ENCODE measurements around the gene PARD6B. TPM values are rescaled to one million over a fixed set of nuclear protein-coding genes. Genes with fewer than 3 reads are reported as not detected.
A peak's percentile ranks its signal among the peaks of the same experiment; 100 is the strongest.

The PARD6B gene, protein sequence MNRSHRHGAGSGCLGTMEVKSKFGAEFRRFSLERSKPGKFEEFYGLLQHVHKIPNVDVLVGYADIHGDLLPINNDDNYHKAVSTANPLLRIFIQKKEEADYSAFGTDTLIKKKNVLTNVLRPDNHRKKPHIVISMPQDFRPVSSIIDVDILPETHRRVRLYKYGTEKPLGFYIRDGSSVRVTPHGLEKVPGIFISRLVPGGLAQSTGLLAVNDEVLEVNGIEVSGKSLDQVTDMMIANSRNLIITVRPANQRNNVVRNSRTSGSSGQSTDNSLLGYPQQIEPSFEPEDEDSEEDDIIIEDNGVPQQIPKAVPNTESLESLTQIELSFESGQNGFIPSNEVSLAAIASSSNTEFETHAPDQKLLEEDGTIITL
- under 1 TPM; 0.24 to 0.68 (median 0.51) TPM for total RNA-seq (2021; fragmentation: NEBNext Ultra II Directional; extraction: Animal tissue kit (Norgen Biotek cat#: 25700))
- long read RNA-seq, partial matches to known transcripts, result 0 of 1 reads
- long read RNA-seq, other reads (novel, unspliced or antisense), result 1 of 1 reads

DNA sequence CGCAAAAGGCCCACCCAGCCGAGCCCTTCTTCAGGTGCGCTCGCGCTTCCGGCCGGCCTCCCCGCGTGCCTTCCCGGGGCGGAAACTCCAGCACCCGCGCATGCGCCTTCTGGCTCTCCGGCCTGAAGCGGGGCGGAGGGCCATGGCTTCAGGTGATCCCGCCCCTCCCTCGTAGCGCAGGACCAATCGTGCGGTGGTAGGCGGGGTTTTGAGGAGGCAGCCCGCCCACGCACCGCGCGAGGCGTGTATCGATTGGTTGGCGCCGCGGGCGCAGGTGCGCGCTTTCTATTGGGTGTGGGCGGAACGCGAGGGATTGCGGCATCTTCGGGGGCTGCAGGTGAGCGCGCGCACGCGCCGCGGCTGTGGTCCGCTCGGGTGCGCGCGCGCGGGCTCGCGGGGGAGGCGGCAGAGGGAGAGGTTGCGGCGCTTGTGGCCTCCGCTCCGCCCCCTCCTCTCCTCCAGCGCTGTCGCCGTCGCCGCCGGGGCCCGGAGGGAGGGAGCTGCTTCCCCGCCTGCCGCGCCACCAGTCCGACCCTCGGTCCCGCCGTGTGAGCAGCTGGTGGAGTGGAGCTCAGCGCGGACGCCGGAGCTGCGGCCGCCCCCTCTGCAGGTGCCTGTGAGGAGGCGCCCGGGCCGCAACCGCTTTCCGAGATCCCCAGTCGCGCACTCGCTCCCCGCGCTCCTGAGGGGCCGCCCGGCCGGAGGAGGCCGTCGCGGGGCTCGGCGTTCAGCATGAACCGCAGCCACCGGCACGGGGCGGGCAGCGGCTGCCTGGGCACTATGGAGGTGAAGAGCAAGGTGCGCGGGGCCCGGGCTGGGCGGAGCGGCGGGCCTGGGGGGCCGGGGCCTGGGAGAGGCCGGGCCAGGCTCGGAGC lies at the start of gene PARD6B:
Gene PARD6B (plus strand): TSS at position 526 of the 875 bp plus-strand sequence. CDS start 207 bp downstream, at position 733.
- TF ChIP-seq, protein P1, sequence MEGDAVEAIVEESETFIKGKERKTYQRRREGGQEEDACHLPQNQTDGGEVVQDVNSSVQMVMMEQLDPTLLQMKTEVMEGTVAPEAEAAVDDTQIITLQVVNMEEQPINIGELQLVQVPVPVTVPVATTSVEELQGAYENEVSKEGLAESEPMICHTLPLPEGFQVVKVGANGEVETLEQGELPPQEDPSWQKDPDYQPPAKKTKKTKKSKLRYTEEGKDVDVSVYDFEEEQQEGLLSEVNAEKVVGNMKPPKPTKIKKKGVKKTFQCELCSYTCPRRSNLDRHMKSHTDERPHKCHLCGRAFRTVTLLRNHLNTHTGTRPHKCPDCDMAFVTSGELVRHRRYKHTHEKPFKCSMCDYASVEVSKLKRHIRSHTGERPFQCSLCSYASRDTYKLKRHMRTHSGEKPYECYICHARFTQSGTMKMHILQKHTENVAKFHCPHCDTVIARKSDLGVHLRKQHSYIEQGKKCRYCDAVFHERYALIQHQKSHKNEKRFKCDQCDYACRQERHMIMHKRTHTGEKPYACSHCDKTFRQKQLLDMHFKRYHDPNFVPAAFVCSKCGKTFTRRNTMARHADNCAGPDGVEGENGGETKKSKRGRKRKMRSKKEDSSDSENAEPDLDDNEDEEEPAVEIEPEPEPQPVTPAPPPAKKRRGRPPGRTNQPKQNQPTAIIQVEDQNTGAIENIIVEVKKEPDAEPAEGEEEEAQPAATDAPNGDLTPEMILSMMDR (IDR thresholded peaks at IDR 0.05), result no peak
- Mint-ChIP-seq H3K36me3 (ENCODE audit: low read depth) (no peaks in the 10 kb centered on the region), H3K4me3 (peak within 1 kb of the TSS; percentile 87), H3K9me3 (no peaks in the 10 kb centered on the region), H3K27me3 (ENCODE audit: insufficient read depth) (no peaks in the 10 kb centered on the region; the same call in 1 of the 2 replicates), H3K27ac (peak within 1 kb of the TSS; percentile 86), H3K4me1 (ENCODE audit: low read depth) (peaks cover 44% of the 10 kb centered on the region)
- DNase-seq, result peak; percentile 91

DNA sequence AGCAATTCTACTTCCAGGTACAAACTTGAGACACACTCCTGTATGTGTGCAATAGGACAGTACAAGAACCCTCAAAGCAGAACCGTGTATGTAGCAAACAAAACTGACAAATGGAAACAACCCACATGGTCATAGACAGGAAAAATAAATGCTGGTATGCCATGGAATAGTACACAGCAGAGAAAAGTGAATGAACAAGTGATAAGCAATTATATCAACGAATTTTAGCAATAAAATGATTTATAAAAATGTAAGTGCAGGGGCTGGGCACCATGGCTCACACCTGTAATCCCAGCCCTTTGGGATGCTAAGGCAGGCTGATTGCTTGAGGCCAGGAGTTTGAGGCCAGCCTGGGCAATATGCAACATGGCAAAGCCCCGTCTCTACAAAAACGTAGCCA lies 49.3 kb upstream of the PARD6B start:
- no peaks in the 10 kb centered on the region for H3K36me3 Mint-ChIP-seq (ENCODE audit: low read depth)
- no peak overlapping the region for H3K27ac Mint-ChIP-seq
- DNase-seq, result no peak
- H3K4me3 Mint-ChIP-seq, result no peak overlapping the region
- H3K4me1 Mint-ChIP-seq (ENCODE audit: low read depth), result peaks cover 5% of the 10 kb centered on the region; the same call in 1 of the 2 replicates
- H3K9me3 Mint-ChIP-seq, result no peaks in the 10 kb centered on the region
- TF ChIP-seq, protein P1 (IDR thresholded peaks at IDR 0.05), result no peak
- no peaks in the 10 kb centered on the region for H3K27me3 Mint-ChIP-seq (ENCODE audit: insufficient read depth)

DNA sequence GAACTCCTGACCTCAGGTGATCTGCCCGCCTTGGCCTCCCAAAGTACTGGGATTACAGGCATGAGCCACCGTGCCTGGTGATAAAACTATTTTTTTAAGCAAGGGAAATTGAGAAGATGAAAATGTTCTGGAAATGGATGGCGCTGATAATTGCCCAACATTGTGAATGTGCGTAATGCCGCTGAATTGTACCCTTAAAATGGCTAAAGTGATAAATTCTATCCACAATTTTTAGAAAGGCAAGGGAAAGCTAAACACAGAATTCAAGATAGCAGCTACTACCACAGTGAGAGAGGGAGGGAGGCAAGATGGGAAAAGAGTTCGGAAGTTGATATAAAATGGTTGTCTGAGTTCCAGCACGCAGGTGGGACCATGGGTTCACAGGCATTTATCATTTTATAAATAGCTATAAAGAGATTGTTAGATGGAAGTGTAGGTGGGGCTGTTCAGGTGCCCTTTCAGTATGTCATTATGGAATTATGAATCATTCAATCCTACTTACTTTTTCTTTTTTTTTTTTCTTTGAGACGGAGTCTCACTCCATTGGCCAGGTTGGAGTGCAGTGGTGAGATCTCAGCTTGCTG lies 48.3 kb upstream of the PARD6B start:
- H3K4me1 Mint-ChIP-seq (ENCODE audit: low read depth), result peaks cover 5% of the 10 kb centered on the region; the same call in 1 of the 2 replicates
- H3K36me3 Mint-ChIP-seq (ENCODE audit: low read depth), result no peaks in the 10 kb centered on the region
- TF ChIP-seq, protein P1 (IDR thresholded peaks at IDR 0.05), result no peak
- no peak overlapping the region for H3K27ac Mint-ChIP-seq
- H3K9me3 Mint-ChIP-seq, result no peaks in the 10 kb centered on the region
- no peaks in the 10 kb centered on the region for H3K27me3 Mint-ChIP-seq (ENCODE audit: insufficient read depth)
- H3K4me3 Mint-ChIP-seq, result no peak overlapping the region
- no peak for DNase-seq

DNA sequence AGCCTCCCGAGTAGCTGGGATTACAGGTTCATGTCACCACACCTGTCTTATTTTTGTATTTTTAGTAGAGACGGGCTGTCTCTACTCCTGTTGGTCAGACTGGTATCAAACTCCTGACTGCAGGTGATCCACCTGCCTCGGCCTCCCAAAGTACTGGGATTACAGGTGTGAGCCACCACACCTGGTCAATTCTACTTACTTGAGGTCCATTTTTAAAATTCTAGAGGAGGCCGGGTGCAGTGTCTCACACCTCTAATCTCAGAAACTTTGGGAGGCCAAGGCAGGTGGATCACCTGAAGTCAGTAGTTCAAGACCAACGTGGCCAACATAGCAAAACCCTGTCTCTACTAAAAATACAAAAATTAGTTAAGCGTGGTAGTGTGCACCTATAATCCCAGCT lies 47.8 kb upstream of the PARD6B start:
- no peak overlapping the region for H3K27ac Mint-ChIP-seq

More for the DNA sequence above, 47.8 kb upstream of the PARD6B start:
- H3K9me3 Mint-ChIP-seq, result no peaks in the 10 kb centered on the region
- H3K27me3 Mint-ChIP-seq (ENCODE audit: insufficient read depth), result no peaks in the 10 kb centered on the region
- TF ChIP-seq, protein P1 (IDR thresholded peaks at IDR 0.05), result no peak
- H3K4me1 Mint-ChIP-seq (ENCODE audit: low read depth), result peaks cover 5% of the 10 kb centered on the region; the same call in 1 of the 2 replicates
- no peak for DNase-seq
- no peak overlapping the region for H3K4me3 Mint-ChIP-seq
- no peaks in the 10 kb centered on the region for H3K36me3 Mint-ChIP-seq (ENCODE audit: low read depth)
